Immature natural killer cell (primary cell): ENCODE results near the gene PDGFRA. TPM values are rescaled to one million over a fixed set of nuclear protein-coding genes. Genes with fewer than 3 reads are reported as not detected.
A peak's percentile ranks its signal among the peaks of the same experiment; 100 is the strongest.
"Not testable (repeated sequence)": the region's sequence is repeated elsewhere in the genome, so short reads cannot be mapped to it uniquely, and the experiment has no call there.

Source experiments
- DNase-seq, 3 donors: peaks; one replicate each; pipeline ENCODE4 v3.0.0; 2022; ENCODE audit warnings: mixed read lengths in 1 of 3
- H3K27ac Mint-ChIP-seq, 6 donors: one replicate each; pipeline ENCODE4 v1.8.0; 2020; ENCODE audit warnings: mixed read lengths in 6 of 6, mild to moderate bottlenecking in 5 of 6, inconsistent platforms in 4 of 6, moderate library complexity in 3 of 6
- H3K27me3 Mint-ChIP-seq, 3 donors: one replicate each; pipeline ENCODE4 v1.8.0; 2020 to 2021; ENCODE audit warnings: low read depth in 3 of 3, mild to moderate bottlenecking in 3 of 3, mixed read lengths in 3 of 3, moderate library complexity in 3 of 3, inconsistent platforms in 1 of 3
- H3K36me3 Mint-ChIP-seq, 3 donors: one replicate each; pipeline ENCODE4 v1.8.0; 2020; ENCODE audit warnings: mixed read lengths in 3 of 3, inconsistent platforms in 2 of 3, mild to moderate bottlenecking in 2 of 3
- H3K4me1 Mint-ChIP-seq, 2 donors: one replicate each; pipeline ENCODE4 v1.8.0; 2020; ENCODE audit warnings: inconsistent platforms in 2 of 2, mild to moderate bottlenecking in 2 of 2, mixed read lengths in 2 of 2, moderate library complexity in 1 of 2
- H3K4me3 Mint-ChIP-seq, 5 donors: one replicate each; pipeline ENCODE4 v1.8.0; 2020; ENCODE audit warnings: mild to moderate bottlenecking in 5 of 5, mixed read lengths in 5 of 5, inconsistent platforms in 3 of 5, moderate library complexity in 3 of 5
- H3K9me3 Mint-ChIP-seq, 6 donors: one replicate each; pipeline ENCODE4 v1.8.0; 2020; ENCODE audit warnings: mild to moderate bottlenecking in 6 of 6, mixed read lengths in 6 of 6, inconsistent platforms in 4 of 6, moderate library complexity in 3 of 6
- polyA plus RNA-seq, 3 donors: library from polyadenylated mRNA; unstranded; fragments of 300-500 nt; fragmentation: Illumina TruSeq; gene quantifications; one replicate each; pipeline ENCODE4 v1.2.3, GENCODE V29; 2021

Gene PDGFRA
- polyA plus RNA-seq, 3 donors from 2014 or later, result not detected

- Mint-ChIP-seq H3K36me3 (no peaks in the 10 kb centered on the region), H3K27me3 (peaks cover 24 to 42% (median 37%) of the 10 kb centered on the region in 3 donors), H3K4me1 (peaks cover 35 to 42% of the 10 kb centered on the region in 2 donors), H3K4me3 (no peak overlapping the region), H3K27ac (no peak overlapping the region), H3K9me3 (peaks cover 0 to 2% (median 0%) of the 10 kb centered on the region in 6 donors)
- no peak for DNase-seq
These were observed 2.3 kb downstream of the PDGFRA start for GRCh38 chr4:54231419-54231767.

GRCh38 chr4:54231768-54232688 lies 2.9 kb downstream of the PDGFRA start:
- DNase-seq, result no peak
- Mint-ChIP-seq H3K36me3 (no peaks in the 10 kb centered on the region), H3K27me3 (peaks cover 20 to 37% (median 33%) of the 10 kb centered on the region in 3 donors), H3K9me3 (peaks cover 0 to 2% (median 0%) of the 10 kb centered on the region in 6 donors), H3K4me1 (peaks cover 28 to 36% of the 10 kb centered on the region in 2 donors), H3K4me3 (peak overlapping the region in 4 of 5 donors; percentile 41 to 80 (median 62)), H3K27ac (no peak overlapping the region)

- Mint-ChIP-seq H3K4me3 (peak overlapping the region; percentile 80 to 84 (median 82)), H3K4me1 (peaks cover 17 to 23% of the 10 kb centered on the region in 2 donors), H3K36me3 (no peaks in the 10 kb centered on the region), H3K9me3 (peaks cover 0 to 2% (median 0%) of the 10 kb centered on the region in 6 donors), H3K27me3 (peaks cover 16 to 33% (median 29%) of the 10 kb centered on the region in 3 donors), H3K27ac (no peak overlapping the region)
- peak; percentile 51 to 65 (median 60) for DNase-seq
These were observed 4.2 kb downstream of the PDGFRA start for GRCh38 chr4:54233277-54233696.

GRCh38 chr4:54233697-54234496 lies 4.8 kb downstream of the PDGFRA start:
- H3K27me3 Mint-ChIP-seq, result peaks cover 14 to 28% (median 23%) of the 10 kb centered on the region in 3 donors
- H3K27ac Mint-ChIP-seq, result peak overlapping the region in 1 of 6 donors; percentile 46
- peaks cover 15 to 17% of the 10 kb centered on the region in 2 donors for H3K4me1 Mint-ChIP-seq
- DNase-seq, result peak; percentile 51 to 62 (median 60)
- H3K9me3 Mint-ChIP-seq, result no peaks in the 10 kb centered on the region
- peak overlapping the region; percentile 80 to 84 (median 82) for H3K4me3 Mint-ChIP-seq
- no peaks in the 10 kb centered on the region for H3K36me3 Mint-ChIP-seq

GRCh38 chr4:54234497-54235205 lies 5.6 kb downstream of the PDGFRA start:
- peaks cover 13 to 23% (median 18%) of the 10 kb centered on the region in 3 donors for H3K27me3 Mint-ChIP-seq
- H3K36me3 Mint-ChIP-seq, result no peaks in the 10 kb centered on the region
- no peak overlapping the region for H3K4me3 Mint-ChIP-seq
- H3K4me1 Mint-ChIP-seq, result peaks cover 12 to 15% of the 10 kb centered on the region in 2 donors
- H3K27ac Mint-ChIP-seq, result no peak overlapping the region
- H3K9me3 Mint-ChIP-seq, result no peaks in the 10 kb centered on the region
- DNase-seq, result no peak

GRCh38 chr4:54236316-54236715 lies 7.2 kb downstream of the PDGFRA start:
- Mint-ChIP-seq H3K27me3 (peaks cover 11 to 19% (median 15%) of the 10 kb centered on the region in 3 donors), H3K4me1 (peaks cover 12% of the 10 kb centered on the region in 2 donors)
- H3K4me3 Mint-ChIP-seq, H3K9me3 Mint-ChIP-seq, H3K27ac Mint-ChIP-seq, H3K36me3 Mint-ChIP-seq, DNase-seq: not testable (repeated sequence)

- peaks cover 6 to 14% (median 7%) of the 10 kb centered on the region in 3 donors for H3K27me3 Mint-ChIP-seq
- DNase-seq, result no peak
- H3K36me3 Mint-ChIP-seq, result no peaks in the 10 kb centered on the region
- H3K4me3 Mint-ChIP-seq, result no peak overlapping the region
- H3K4me1 Mint-ChIP-seq, result peaks cover 8 to 9% of the 10 kb centered on the region in 2 donors
- peaks cover 0 to 2% (median 0%) of the 10 kb centered on the region in 6 donors for H3K9me3 Mint-ChIP-seq
- H3K27ac Mint-ChIP-seq, result no peak overlapping the region
These were observed 8.7 kb downstream of the PDGFRA start for GRCh38 chr4:54237770-54238169.

- H3K27ac Mint-ChIP-seq, result no peak overlapping the region
- H3K36me3 Mint-ChIP-seq, result no peaks in the 10 kb centered on the region
- H3K9me3 Mint-ChIP-seq, result peaks cover 0 to 4% (median under 1%) of the 10 kb centered on the region in 6 donors
- peaks cover 5 to 17% (median 7%) of the 10 kb centered on the region in 3 donors for H3K27me3 Mint-ChIP-seq
- DNase-seq, result no peak
- H3K4me3 Mint-ChIP-seq, result no peak overlapping the region
- peaks cover 8 to 9% of the 10 kb centered on the region in 2 donors for H3K4me1 Mint-ChIP-seq
These were observed 9.3 kb downstream of the PDGFRA start for GRCh38 chr4:54238389-54238788.

GRCh38 chr4:54241268-54241823 lies 12.3 kb downstream of the PDGFRA start:
- not testable (repeated sequence) for H3K36me3 Mint-ChIP-seq, H3K4me1 Mint-ChIP-seq, H3K27me3 Mint-ChIP-seq, DNase-seq, H3K27ac Mint-ChIP-seq, H3K4me3 Mint-ChIP-seq, H3K9me3 Mint-ChIP-seq

- DNase-seq, H3K9me3 Mint-ChIP-seq, H3K27me3 Mint-ChIP-seq, H3K4me1 Mint-ChIP-seq, H3K4me3 Mint-ChIP-seq, H3K27ac Mint-ChIP-seq, H3K36me3 Mint-ChIP-seq: not testable (repeated sequence)
These were observed 14.4 kb downstream of the PDGFRA start for GRCh38 chr4:54243541-54243940.

GRCh38 chr4:54252312-54252711 lies 23.2 kb downstream of the PDGFRA start:
- not testable (repeated sequence) for H3K36me3 Mint-ChIP-seq, H3K4me1 Mint-ChIP-seq, H3K4me3 Mint-ChIP-seq, H3K9me3 Mint-ChIP-seq, H3K27ac Mint-ChIP-seq, H3K27me3 Mint-ChIP-seq, DNase-seq

GRCh38 chr4:54254116-54254914 lies 25.2 kb downstream of the PDGFRA start:
- no peaks in the 10 kb centered on the region for H3K4me1 Mint-ChIP-seq
- H3K36me3 Mint-ChIP-seq, result no peaks in the 10 kb centered on the region
- no peak for DNase-seq
- H3K27ac Mint-ChIP-seq, result no peak overlapping the region
- H3K9me3 Mint-ChIP-seq, result peaks cover 0 to 2% (median 0%) of the 10 kb centered on the region in 6 donors
- no peak overlapping the region for H3K4me3 Mint-ChIP-seq
- peaks cover 0 to 7% (median 7%) of the 10 kb centered on the region in 3 donors for H3K27me3 Mint-ChIP-seq
